Subcutaneous adipose tissue (tissue), 4 donors: ENCODE results near the gene TNPO2. TPM values are rescaled to one million over a fixed set of nuclear protein-coding genes. Genes with fewer than 3 reads are reported as not detected.

Experiments
- total RNA-seq, 4 donors: library from RNA; depleted of rRNA; stranded (reverse); fragments of >200 nt; gene quantifications; one replicate each; pipeline ENCODE4 v1.1.0, GENCODE V29; 2016
- TF ChIP-seq, protein P1 (sequence below): fragments of 450-650 bp; IDR thresholded peaks from one replicate; pipeline ENCODE4 v1.5.1; 2016; ENCODE audit warnings: low read depth, mild to moderate bottlenecking, control low read depth, antibody characterized with exemption, moderate library complexity

The TNPO2 gene
- total RNA-seq, 4 donors from 2014 or later: 42.6 to 66.3 (median 61.3) TPM

DNA sequence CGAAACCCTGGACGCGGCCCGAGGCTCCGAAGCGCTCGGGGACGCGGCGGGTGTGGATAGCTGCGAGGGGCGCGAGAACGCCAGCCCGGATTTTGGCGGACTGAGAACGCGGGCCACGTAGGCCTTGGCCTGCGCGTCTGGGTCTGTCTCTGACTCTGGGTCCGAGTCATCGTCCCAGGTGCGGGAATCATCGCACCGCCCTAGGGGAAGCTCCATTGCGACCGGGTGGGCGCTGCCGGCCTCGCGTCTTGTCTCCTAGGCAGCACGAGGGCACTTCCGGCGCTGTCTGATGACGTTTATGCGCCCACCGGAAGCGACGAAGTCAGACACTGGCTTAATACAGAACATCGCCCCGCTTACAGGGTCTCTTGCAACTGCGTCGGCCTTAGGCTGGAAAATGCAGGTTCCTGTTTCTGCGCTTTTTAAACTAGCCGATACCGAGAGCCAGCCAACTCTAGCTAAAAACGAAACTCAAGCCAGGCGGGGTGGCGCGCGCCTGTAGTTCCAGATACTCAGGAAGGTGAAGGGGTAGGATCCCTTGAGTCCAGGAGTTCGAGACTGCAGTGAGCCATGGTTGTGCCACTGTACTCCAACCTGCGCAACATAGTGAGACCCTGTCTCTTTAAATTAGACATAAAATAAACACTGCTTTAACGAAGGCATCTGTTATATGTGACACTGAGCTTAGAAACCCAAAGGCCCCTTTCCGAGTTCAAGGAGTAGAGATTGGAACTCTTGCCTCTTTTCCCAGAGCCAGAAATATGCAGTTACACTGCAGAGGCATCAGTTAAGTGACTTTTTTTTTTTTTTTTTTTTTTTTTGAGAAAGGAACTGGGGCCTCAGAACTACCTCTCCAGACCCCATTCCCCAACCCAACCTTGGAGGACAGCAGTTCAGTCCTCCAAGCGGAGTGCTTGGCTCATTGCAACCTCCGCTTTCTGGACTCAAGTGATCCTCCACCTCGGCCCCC, 27.1 kb downstream of the TNPO2 start, which contains the start of gene FBXW9:
FBXW9 (minus strand) TSS at position 266 of the 970 bp plus-strand sequence; CDS start at position 216, 50 bp downstream.
- TF ChIP-seq, protein P1, sequence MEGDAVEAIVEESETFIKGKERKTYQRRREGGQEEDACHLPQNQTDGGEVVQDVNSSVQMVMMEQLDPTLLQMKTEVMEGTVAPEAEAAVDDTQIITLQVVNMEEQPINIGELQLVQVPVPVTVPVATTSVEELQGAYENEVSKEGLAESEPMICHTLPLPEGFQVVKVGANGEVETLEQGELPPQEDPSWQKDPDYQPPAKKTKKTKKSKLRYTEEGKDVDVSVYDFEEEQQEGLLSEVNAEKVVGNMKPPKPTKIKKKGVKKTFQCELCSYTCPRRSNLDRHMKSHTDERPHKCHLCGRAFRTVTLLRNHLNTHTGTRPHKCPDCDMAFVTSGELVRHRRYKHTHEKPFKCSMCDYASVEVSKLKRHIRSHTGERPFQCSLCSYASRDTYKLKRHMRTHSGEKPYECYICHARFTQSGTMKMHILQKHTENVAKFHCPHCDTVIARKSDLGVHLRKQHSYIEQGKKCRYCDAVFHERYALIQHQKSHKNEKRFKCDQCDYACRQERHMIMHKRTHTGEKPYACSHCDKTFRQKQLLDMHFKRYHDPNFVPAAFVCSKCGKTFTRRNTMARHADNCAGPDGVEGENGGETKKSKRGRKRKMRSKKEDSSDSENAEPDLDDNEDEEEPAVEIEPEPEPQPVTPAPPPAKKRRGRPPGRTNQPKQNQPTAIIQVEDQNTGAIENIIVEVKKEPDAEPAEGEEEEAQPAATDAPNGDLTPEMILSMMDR: no peak

DNA sequence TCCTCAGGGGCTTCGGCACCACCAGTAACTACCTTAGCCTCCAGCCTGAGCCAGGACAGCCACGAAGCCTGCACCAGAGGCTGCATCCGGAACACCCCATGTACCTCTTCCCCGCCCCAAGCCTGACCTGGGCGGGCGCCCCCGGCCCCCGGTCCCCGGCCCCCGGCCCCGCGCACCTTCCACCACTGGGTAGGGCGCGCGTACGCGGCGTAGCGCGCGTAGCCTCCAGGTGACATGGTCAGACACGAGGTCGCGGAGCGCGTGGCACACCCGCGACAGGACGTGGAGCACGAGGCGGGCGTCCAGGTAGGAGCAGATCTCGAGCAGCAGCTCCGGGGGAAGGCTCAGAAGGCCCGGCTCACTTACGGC, 27.8 kb downstream of the TNPO2 start:
- TF ChIP-seq, protein P1: no peak

DNA sequence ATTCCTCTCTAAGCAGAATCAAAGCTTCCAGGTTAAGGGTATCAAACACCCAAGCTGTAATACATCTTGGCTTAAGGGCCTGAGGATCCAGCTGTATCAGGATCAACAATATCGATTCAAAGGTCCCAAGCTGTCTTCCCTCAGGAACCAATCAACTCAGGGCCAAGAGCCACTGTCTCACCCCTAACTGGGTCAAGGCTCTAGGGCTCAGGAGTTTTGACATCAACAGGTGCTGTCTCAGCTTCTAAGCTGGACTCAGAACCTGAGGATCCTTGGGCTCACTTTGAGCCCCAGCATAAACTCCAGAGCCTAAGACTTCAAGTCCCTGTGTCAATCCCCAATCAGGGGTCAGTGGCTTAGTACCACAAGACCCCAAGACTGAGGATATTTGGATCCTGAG, 28.2 kb downstream of the TNPO2 start:
- TF ChIP-seq, protein P1: no peak

DNA sequence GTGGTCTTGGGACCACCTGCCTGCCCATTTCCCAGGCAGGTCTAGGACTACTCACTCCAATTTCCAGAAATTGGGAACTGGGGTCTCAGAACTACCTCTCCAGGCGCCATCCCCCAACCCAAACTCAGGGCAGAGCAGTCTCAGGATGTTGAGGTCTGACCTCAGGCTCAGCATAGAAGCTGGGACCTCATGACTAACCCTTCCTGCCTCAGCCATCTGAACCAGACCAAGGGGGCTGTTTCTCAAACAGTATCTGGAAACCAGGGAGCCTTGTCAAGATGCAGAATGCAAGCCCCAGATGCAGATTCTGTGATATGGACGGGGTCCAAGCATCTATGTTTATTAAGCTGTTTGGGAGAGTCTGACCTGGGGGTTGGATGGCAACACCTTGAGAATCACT, 28.6 kb downstream of the TNPO2 start:
- TF ChIP-seq, protein P1: no peak

DNA sequence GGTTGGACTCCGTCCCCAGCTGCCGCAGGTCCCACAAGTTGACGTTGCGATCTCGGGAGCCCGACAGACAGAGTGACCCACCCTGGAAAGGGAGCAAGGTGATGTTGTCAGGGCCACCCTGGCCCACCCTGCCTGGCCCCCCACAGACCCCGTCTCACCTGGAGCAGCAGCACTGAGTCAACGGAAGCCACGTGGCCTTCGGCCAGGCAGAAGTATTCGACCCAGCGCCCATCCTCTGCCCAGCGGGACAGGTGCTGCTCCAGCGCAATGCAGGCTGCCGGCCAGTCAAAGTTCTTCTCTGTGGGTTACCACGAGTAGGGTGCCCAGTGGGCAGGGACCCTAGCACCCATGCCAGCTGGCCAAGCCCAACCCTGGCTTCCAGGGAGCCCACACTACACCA, 29.1 kb downstream of the TNPO2 start:
- TF ChIP-seq, protein P1: no peak

DNA sequence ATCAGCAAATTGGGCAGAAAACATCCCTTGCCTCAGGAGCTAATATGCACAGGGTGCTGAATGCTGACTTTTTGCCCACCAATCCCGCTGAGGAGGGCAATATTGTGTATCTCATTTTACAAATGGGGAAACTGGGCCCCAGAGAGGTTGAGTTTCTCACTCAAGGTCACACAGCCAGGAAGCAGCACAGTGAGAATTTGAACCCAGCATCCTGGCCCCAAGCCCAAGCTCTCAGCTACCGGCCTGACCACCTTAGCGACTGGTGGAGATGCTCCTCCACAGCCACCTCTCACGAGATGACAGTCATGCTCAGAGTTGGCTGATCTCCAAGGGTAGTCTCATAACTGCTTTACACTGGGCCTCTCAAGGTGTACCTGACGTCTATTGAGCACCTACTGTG, 30.8 kb downstream of the TNPO2 start:
- TF ChIP-seq, protein P1: no peak

DNA sequence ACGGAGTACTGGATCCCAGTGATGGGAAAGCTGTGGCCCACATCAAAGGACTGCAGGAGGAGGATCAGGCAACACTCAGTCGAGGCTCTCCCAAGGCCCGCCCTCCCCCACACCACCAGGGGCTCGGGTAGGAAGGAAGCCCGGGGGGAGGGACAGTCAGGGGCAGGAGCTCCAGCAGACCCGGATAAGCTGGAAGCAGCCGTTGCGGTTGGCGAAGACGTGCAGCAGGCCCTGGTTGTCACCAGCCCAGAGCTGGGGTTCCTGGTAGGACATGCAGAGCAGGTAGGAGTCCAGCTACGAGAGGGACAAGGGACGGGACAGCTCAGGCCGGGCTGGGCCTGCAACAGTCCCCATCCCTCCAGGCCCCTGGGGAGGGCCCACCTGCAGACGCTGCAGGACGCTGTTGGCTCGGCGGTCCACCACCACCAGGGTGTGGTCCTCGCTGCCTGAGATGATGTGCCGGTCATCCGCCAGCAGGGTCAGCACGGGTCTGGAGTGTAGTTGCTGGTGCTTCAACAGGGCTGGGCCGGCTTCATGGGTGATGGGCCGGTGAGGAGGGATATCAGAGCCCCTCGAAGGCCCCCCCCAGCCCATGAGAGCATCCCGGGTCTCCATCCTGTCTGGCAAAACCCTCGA, 34.0 kb downstream of the TNPO2 start:
- TF ChIP-seq, protein P1: no peak
